ENCODE measurements around the gene FAM234A.
"Not testable (repeated sequence)": the region's sequence is repeated elsewhere in the genome, so short reads cannot be mapped to it uniquely, and the experiment has no call there.

The FAM234A gene

GRCh38 chr16:266258-267164, 31.9 kb downstream of the FAM234A start:
- DNase-seq: no peak

GRCh38 chr16:267562-267961, 32.9 kb downstream of the FAM234A start:
- DNase-seq: not testable (repeated sequence)

- DNase-seq: no peak
Measured at GRCh38 chr16:268141-269053, 33.8 kb downstream of the FAM234A start.

GRCh38 chr16:269061-269796, 34.6 kb downstream of the FAM234A start:
- no peak for DNase-seq

GRCh38 chr16:270381-271255, 36.0 kb downstream of the FAM234A start:
- no peak for DNase-seq

- no peak for DNase-seq
Measured at GRCh38 chr16:272633-273546, 38.3 kb downstream of the FAM234A start.

GRCh38 chr16:273547-274421, 39.2 kb downstream of the FAM234A start:
- no peak for DNase-seq

- DNase-seq: no peak
Measured at GRCh38 chr16:275041-275641, 40.5 kb downstream of the FAM234A start.

GRCh38 chr16:275786-276232, 41.2 kb downstream of the FAM234A start, which contains the start of gene RGS11:
Gene RGS11, minus strand, starts transcription at chr16:275944. Its CDS starts 33 bp downstream, at chr16:275911.
- no peak for DNase-seq

- no peak for DNase-seq
Measured at GRCh38 chr16:276426-277077, 41.9 kb downstream of the FAM234A start.

- DNase-seq: no peak
Measured at GRCh38 chr16:278863-279366, 44.3 kb downstream of the FAM234A start.

GRCh38 chr16:279531-279930, 44.9 kb downstream of the FAM234A start:
- DNase-seq: no peak

GRCh38 chr16:280005-280460, 45.4 kb downstream of the FAM234A start:
- no peak for DNase-seq

- DNase-seq: no peak
Measured at GRCh38 chr16:280552-280951, 45.9 kb downstream of the FAM234A start, which contains the start of gene ARHGDIG. Gene ARHGDIG, plus strand, starts transcription at chr16:280591. Its CDS starts 90 bp downstream, at chr16:280681.

- DNase-seq: no peak
Measured at GRCh38 chr16:280991-281659, 46.5 kb downstream of the FAM234A start.

GRCh38 chr16:281660-282255, 47.1 kb downstream of the FAM234A start:
- DNase-seq: no peak

- no peak for DNase-seq
Measured at GRCh38 chr16:282491-282890, 47.9 kb downstream of the FAM234A start.

All from stimulated activated CD4-positive, alpha-beta T cell treated with anti-CD3 and anti-CD28 coated beads, Interleukin-2, amount 100 ng/mL, for 48 hours (primary cell).